ENCODE data around the gene BSCL2.

- TF ChIP-seq, protein P1, sequence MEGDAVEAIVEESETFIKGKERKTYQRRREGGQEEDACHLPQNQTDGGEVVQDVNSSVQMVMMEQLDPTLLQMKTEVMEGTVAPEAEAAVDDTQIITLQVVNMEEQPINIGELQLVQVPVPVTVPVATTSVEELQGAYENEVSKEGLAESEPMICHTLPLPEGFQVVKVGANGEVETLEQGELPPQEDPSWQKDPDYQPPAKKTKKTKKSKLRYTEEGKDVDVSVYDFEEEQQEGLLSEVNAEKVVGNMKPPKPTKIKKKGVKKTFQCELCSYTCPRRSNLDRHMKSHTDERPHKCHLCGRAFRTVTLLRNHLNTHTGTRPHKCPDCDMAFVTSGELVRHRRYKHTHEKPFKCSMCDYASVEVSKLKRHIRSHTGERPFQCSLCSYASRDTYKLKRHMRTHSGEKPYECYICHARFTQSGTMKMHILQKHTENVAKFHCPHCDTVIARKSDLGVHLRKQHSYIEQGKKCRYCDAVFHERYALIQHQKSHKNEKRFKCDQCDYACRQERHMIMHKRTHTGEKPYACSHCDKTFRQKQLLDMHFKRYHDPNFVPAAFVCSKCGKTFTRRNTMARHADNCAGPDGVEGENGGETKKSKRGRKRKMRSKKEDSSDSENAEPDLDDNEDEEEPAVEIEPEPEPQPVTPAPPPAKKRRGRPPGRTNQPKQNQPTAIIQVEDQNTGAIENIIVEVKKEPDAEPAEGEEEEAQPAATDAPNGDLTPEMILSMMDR (IDR thresholded peaks at IDR 0.05; ENCODE audit: low read depth, low read length, missing input control): no peak
- TF ChIP-seq, protein P2, sequence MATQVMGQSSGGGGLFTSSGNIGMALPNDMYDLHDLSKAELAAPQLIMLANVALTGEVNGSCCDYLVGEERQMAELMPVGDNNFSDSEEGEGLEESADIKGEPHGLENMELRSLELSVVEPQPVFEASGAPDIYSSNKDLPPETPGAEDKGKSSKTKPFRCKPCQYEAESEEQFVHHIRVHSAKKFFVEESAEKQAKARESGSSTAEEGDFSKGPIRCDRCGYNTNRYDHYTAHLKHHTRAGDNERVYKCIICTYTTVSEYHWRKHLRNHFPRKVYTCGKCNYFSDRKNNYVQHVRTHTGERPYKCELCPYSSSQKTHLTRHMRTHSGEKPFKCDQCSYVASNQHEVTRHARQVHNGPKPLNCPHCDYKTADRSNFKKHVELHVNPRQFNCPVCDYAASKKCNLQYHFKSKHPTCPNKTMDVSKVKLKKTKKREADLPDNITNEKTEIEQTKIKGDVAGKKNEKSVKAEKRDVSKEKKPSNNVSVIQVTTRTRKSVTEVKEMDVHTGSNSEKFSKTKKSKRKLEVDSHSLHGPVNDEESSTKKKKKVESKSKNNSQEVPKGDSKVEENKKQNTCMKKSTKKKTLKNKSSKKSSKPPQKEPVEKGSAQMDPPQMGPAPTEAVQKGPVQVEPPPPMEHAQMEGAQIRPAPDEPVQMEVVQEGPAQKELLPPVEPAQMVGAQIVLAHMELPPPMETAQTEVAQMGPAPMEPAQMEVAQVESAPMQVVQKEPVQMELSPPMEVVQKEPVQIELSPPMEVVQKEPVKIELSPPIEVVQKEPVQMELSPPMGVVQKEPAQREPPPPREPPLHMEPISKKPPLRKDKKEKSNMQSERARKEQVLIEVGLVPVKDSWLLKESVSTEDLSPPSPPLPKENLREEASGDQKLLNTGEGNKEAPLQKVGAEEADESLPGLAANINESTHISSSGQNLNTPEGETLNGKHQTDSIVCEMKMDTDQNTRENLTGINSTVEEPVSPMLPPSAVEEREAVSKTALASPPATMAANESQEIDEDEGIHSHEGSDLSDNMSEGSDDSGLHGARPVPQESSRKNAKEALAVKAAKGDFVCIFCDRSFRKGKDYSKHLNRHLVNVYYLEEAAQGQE (IDR thresholded peaks at IDR 0.05): no peak
Observed at GRCh38 chr11:62755086-62755615, 47.9 kb upstream of the BSCL2 start.

Data from liver (tissue), 2 donors.